ENCODE data around the gene PKIB.

PKIB gene, protein sequence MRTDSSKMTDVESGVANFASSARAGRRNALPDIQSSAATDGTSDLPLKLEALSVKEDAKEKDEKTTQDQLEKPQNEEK

GRCh38 chr6:122609881-122610689, at the start of gene PKIB:
PKIB (plus strand) TSS chr6:122610405; CDS start chr6:122717795, 107,390 bp downstream.
- no peak for DNase-seq (ENCODE audit: low read depth)
- H3K4me3 ChIP-seq (ENCODE audit: low read depth, low read length) = peak within 1 kb of the TSS; percentile 79
- peak; percentile 64 for TF ChIP-seq CTCF (IDR thresholded peaks at IDR 0.05; ENCODE audit: control insufficient read depth, extremely low read depth, insufficient read depth)

- H3K4me3 ChIP-seq (ENCODE audit: low read depth, low read length) = no peak overlapping the region
- DNase-seq (ENCODE audit: low read depth) = no peak
- TF ChIP-seq CTCF (IDR thresholded peaks at IDR 0.05; ENCODE audit: control insufficient read depth, extremely low read depth, insufficient read depth) = no peak
Measured at GRCh38 chr6:122563364-122564052, 46.7 kb upstream of the PKIB start.

GRCh38 chr6:122564230-122564629, 46.0 kb upstream of the PKIB start:
- H3K4me3 ChIP-seq (ENCODE audit: low read depth, low read length) = no peak overlapping the region
- TF ChIP-seq CTCF (IDR thresholded peaks at IDR 0.05; ENCODE audit: control insufficient read depth, extremely low read depth, insufficient read depth) = no peak
- no peak for DNase-seq (ENCODE audit: low read depth)

DNA sequence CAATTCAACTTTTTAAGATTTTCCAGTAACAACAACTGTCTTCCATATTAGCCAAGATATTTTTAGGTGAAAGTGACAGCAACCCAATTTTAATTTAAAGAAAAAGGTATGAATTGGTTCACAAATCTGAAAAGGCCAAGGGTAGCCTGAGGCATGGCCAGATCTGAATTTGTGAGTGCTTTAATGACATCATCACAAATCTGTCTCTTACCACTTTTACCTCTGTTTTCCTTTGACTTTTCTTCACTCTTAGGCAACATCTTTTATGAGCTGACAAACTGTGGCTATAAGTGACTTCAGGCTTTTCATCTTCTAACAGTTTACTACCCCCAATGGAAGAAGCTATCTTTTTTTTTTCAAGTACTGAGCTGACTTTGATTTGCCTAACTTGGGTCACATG, 44.5 kb upstream of the PKIB start:
- no peak overlapping the region for H3K4me3 ChIP-seq (ENCODE audit: low read depth, low read length)
- TF ChIP-seq CTCF (IDR thresholded peaks at IDR 0.05; ENCODE audit: control insufficient read depth, extremely low read depth, insufficient read depth) = no peak
- no peak for DNase-seq (ENCODE audit: low read depth)

DNA sequence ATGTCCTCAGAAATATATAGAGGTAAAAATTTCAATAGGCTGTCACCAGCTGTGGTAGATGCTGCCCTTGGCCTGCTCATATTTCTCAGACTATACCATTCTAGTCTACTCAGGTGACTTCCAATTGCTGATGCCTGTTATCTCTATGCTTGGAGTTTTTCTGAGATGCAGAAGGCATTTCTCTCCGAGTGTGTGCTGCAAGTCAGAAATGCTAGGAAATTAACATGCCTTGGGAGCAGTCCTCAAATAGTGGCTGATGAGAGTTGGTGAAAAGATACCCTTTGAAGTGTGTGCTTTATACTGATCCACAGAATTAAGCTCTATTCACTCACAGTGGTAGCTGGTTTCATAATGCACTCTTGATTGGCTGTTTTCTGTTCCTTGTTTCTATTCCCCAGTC, 43.2 kb upstream of the PKIB start:
- no peak for DNase-seq (ENCODE audit: low read depth)
- H3K4me3 ChIP-seq (ENCODE audit: low read depth, low read length) = no peak overlapping the region
- no peak for TF ChIP-seq CTCF (IDR thresholded peaks at IDR 0.05; ENCODE audit: control insufficient read depth, extremely low read depth, insufficient read depth)

DNA sequence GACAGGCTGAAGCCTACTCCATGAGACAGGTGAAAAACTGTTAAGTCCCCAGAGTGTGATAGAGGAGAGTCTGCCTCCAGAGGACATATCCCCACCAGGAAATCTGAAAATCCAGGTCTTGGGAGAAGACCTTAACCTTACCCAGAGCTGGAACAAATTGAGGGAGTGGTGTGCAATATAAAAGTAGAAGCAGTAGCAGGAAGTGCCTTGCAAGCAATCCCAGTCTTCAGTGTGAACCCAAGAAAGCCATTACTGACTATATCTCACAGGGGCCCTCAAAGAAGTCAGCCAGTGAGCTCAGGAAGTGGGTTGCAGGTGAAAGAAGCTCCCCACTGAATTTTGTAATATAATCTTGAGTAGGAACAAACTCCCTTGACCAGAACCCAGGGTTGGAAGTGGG, 41.9 kb upstream of the PKIB start:
- no peak overlapping the region for H3K4me3 ChIP-seq (ENCODE audit: low read depth, low read length)
- no peak for DNase-seq (ENCODE audit: low read depth)
- no peak for TF ChIP-seq CTCF (IDR thresholded peaks at IDR 0.05; ENCODE audit: control insufficient read depth, extremely low read depth, insufficient read depth)

All from LNCaP clone FGC (cell line).